Measurements from ENCODE around the gene OTOR. TPM values are rescaled to one million over a fixed set of nuclear protein-coding genes. Genes with fewer than 3 reads are reported as not detected.

The OTOR gene
- total RNA-seq, 1 donor from 2014 or later = not detected

Other genes starting within 250 kb of the OTOR start
- 18.3 TPM for gene KIF16B, start 174.9 kb upstream of the OTOR start, total RNA-seq
- gene SNRPB2, start 18.3 kb upstream of the OTOR start, total RNA-seq = 28.5 TPM

All from Right ventricle myocardium superior (tissue), 1 donor.